H7 (cell line): Measurements from ENCODE around the gene HP1BP3. TPM values are rescaled to one million over a fixed set of nuclear protein-coding genes. Genes with fewer than 3 reads are reported as not detected.
"Not testable (repeated sequence)": the region's sequence is repeated elsewhere in the genome, so short reads cannot be mapped to it uniquely, and the experiment has no call there.

ENCODE experiments used
- DNase-seq: peaks from one replicate; pipeline ENCODE4 v3.0.0; 2012
- H3K27me3 ChIP-seq: 2 replicates; pipeline ENCODE4 v1.6.0; 2011; ENCODE audit warnings: mild to moderate bottlenecking, low read length; ENCODE audit not compliant: control insufficient read depth, insufficient read depth
- H3K36me3 ChIP-seq: replicated peaks from 2 replicates; pipeline ENCODE4 v1.5.1; 2011; ENCODE audit warnings: low read length; ENCODE audit not compliant: control insufficient read depth, insufficient read depth
- H3K4me3 ChIP-seq: 2 replicates; pipeline ENCODE4 v1.5.1; 2011; ENCODE audit warnings: low read depth, mild to moderate bottlenecking, control low read depth, low read length, moderate library complexity; ENCODE audit not compliant: insufficient read depth
- total RNA-seq: library from RNA; depleted of rRNA; stranded (reverse); fragments of >200 nt; shearing (Covaris generic); gene quantifications from 2 replicates; pipeline ENCODE4 v1.2.3, GENCODE V29; 2014

HP1BP3 gene
- total RNA-seq, 1 experiment from 2014 or later, result 119 TPM

DNA sequence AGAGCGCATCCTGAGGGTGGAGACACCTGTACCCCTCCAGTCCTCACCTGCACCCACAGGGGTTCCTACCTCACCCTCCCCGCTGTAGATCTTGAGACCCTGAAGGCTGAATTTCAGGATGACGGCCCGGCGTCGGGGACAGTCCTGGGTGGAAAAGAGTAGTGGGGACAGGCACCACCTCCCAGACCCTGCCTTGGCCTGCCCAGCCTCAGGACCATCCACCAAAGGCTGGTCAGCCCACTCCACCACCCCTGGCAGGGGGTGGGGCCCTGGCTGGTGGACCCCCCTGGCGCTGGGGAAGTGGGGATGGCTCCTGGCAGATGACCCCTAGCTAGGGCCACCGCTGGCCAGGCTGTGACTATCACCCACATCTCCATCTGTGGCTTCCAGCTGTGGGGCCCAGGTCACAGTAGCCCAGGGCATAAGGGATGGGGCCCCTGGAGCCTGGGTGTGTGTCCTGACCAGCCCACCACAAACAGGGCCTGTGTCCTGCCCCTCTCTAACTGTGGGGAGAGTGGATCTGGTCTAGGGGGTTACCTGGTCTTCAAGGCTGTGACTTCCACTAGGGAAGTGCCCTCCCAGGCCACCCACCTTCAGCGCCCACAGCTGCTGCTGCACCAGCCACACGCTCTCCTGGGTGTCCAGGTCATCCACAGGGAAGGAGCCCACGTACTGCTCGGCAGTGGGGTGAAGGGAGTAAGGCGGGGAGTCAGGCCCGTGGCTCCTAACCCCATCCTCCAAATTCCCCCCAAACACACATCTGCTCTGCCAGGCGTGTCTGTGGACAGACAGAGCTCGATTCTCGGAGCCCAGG, 60.0 kb downstream of the HP1BP3 start:
- no peaks in the 10 kb centered on the region for H3K36me3 ChIP-seq
- peaks cover 32% of the 10 kb centered on the region for H3K27me3 ChIP-seq
- H3K4me3 ChIP-seq, result no peak overlapping the region
- peak; percentile 30 for DNase-seq

DNA sequence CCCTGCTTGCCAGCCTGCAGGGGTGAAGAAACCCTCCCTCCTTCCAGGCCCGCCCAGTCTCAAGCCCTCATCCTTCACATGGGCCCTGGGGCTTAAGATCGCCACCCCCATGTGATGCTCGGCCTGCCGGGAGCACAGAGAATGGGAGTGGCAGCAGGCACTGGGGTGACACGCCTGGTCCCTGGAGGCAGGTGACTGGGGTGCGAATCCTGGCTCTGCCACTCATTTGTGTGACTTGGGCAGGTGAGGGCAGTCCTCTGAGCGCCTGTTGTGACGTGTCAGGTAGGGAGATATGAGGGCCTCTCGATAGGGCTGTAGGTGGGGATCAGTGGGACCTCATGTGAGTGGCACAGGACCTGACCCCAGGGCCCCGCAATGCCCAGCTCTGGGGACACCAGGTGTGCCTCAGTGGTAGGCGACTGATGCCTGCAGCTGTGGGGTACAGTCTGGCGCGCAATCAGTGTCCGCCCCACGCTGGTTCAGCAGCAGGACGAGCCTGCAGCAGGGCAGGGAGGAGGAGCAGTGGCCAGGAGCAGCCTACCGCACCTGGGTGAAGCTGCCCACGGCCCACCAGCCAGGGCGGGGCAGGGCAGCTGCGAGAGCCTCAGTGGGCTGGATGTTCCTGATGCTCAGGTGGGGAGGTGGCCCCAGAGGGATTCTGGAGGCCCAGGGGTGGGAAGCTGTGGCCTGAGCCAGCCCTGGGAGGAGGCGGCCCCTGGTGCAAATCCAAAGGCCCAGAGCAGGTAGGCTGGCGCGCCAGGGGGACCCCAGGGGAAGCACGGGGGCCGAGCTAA, 60.8 kb downstream of the HP1BP3 start:
- Histone ChIP-seq H3K27me3 (peaks cover 26% of the 10 kb centered on the region), H3K36me3 (no peaks in the 10 kb centered on the region), H3K4me3 (no peak overlapping the region)
- DNase-seq, result peak; percentile 46

DNA sequence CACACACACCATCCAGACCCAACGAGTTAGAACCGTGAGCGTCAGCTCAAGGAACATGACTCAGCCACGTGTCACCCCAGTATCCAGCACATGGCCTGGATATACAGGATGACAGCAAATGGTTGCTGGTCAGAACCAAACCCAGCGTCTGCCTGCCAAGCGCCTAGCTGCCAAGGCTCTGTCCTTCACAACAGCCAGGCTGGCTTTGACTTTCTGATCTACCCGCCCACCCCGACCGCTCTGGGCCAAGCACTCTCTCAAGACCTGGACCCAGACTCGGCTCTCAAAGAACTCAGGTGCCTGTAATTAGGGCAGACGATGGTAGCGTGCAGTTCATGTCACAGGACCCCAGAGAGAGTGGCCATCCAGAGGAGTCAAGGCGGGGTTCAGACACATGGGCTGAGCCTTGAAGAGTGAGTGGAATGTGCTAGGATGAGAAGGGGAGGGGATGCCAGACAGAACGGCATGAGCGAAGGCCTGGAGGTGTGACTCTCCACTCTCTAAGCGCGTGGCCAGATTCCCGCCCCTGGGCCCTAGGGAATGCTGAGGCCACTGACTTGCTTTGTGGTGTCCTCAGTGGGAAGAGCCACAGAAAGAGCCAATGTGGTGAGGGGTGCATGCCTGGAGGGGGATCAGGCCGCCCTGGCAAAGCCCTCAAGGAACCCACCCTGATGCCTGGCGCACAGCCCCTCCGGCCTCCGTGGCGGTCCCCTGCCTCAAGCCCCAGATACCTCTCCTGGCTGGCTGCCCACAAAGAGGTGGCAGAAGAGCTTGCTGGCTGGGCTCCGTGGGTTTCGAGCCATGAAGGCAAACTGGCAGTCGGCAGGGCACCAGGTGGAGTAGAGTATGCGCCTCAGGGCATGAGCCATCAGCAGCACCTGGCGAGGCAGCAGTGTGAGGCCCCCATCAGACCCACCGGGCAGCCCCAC, 61.7 kb downstream of the HP1BP3 start:
- DNase-seq, result peak; percentile 34
- no peak overlapping the region for H3K4me3 ChIP-seq
- H3K36me3 ChIP-seq, result no peaks in the 10 kb centered on the region
- peaks cover 17% of the 10 kb centered on the region for H3K27me3 ChIP-seq

DNA sequence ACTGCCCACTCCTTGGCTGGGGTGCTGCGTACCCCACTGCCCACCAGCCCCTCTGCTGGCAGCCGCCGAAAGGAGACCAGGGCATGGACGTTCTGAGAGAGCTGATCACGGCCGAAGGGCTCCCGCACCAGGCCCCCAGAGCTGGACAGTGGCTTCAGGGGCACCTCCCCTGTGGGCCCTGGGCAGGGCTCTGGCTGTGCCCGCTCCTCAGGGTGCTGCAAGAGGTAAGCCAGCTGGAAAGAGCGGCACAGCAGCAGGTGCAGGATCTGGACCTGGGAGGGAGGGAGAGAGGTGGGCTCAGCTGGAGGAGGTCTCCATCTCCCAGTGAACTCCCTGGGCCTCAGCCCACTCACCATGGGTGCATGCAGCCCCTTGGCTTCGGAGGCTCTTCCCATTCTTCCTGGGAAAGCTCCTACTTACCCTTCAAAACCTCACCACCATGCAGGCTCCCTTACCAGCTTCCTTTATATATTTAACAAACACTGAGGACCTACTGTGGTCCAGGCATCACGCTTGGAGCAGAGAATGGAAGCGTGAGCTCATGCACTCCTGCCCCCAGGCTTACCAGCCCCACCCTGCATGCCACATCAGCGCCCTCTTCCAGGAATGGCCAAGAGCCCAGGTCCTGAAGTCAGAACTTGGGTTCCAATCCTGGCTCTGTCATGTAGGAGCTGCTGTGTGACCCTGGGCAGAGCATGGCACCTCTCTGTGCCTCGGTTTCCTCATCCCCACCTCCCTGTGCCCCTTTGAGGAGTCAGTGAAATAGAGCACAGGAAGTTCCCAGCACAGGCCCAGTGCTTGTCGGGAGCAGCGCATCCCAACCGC, 62.5 kb downstream of the HP1BP3 start:
- Histone ChIP-seq H3K36me3 (no peaks in the 10 kb centered on the region), H3K4me3 (no peak overlapping the region), H3K27me3 (peaks cover 10% of the 10 kb centered on the region)
- no peak for DNase-seq

DNA sequence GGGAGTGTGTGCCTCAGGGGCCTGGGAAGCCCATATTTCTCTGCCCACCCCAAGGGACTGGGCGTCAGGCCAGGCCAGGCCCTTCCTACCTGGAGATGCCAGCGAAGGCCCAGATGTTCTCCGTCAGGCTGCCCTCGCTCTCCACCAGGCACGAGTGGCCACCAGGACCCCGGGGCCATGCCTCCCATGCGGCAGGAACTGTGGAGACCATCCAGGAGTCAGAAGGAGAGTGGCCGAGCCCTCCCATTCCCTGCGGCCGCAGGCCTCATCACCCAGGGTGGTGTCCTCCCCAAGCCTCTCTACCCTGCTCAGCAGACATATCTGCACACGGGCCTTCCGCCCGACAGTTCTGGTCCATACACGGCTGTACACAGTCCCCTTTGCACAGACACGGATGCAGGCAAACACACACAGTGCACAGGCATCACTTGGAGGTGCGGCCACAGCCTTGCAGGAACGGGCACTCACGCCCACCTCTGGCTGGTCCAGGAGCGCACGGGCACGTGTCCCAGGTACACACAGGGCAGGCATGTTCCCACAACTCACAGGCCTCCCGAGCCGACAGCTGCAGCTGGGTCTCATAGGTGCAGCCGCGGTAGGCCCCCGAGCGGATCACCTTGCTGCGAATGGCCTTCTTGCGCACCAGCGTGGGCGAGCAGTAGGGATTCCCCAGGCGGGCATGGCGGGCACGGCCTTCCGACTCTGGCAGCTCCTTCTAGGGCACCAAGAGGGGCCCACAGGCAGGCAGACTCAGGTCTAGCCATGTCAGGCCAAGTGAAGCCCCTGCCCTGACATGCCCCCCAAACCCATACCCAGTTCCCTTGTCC, 63.4 kb downstream of the HP1BP3 start:
- H3K27me3 ChIP-seq, result peaks cover 9% of the 10 kb centered on the region; the same call in 1 of the 2 replicates
- no peak overlapping the region for H3K4me3 ChIP-seq
- no peaks in the 10 kb centered on the region for H3K36me3 ChIP-seq
- peak; percentile 30 for DNase-seq

DNA sequence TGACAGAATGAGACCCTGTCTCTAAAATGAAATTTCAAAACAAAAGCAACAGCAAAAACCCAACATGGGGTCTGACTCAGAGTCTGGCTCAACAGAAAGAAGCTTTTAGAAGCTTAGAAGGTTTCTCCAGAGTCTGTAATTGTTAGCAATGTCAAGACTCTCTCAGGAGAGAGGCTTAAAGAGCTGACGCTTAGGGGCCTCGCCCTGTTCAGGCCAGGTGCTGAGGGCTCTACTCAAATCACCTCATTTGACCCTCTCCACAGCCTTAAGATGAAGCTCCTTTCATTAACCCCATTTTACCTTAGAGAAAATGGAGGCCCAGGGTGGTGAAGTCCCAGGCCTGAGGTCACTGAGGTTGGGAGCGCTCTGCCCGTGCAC, 64.0 kb downstream of the HP1BP3 start:
- H3K36me3 ChIP-seq, result no peaks in the 10 kb centered on the region
- peak; percentile 16 for DNase-seq
- H3K27me3 ChIP-seq, result peaks cover 14% of the 10 kb centered on the region
- H3K4me3 ChIP-seq, result no peak overlapping the region

DNA sequence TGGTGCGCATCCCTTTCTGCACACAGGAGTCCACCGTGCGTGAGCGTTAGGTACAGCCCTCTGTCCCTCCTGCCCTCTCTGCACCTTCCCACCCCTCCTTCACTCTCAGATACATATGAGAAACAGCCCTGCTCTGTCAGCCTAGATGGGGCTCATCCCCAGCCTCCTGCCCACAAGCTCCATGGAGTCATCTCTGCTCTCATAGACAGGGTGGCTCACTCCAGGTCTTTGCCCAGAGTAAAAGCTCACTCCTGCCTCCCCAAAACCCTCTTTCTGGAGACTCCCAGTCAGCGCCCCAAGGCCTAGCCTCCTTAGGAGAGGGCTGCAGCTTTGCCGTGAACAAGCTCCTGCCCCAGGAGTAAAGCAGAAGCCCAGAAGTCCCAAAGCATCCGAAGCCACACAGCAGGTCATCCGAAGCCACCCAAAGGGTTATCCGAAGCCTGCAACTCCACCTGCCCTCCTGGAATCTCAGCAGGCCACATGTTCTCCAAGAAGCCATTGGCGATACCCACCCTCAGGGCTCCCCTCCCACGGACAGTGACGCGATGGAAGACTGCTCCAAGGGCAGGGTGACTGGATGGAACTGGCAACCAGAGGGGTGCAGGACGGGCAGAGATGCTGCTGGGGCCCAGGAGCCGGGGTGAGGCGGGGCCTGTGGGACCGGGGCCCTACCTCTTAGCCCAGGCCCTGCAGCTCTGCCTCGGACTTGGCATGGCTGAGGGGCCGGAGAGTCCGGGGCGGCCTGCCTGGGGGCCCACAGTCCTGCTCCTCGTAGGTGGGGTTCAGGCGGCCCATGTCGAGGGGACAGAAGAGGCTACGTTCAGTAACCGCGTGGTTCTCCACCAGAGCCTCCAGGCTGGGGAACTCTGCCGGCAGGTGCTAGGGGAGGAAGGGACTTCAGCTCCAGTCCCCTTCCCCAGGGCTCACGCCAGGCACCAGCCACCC, 65.7 kb downstream of the HP1BP3 start:
- H3K4me3 ChIP-seq, result no peak overlapping the region
- peak; percentile 29 for DNase-seq
- peaks cover 26% of the 10 kb centered on the region for H3K27me3 ChIP-seq
- H3K36me3 ChIP-seq, result no peaks in the 10 kb centered on the region

DNA sequence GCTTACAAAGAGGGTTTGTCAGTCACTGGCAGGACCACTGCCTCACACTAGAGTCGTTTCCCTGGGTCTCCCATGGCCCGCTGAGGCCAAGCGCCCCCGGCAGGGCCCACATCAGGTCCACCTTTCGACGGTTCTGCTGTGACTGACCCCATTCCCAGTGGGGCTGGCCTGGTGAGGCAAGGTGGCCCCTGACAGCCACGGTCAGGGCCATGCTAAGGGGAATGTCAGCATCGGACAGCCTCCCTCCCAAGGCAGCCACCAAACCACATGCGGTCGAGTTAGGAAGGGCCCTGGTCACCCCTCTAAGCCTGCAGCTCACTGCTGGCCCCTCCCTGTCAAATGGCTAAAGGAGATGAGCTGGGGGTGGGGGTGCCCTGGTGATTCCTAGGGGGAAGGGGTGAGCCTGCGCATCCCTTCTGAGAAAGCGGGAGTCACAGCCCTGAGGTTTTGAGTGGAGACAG, 66.4 kb downstream of the HP1BP3 start:
- Histone ChIP-seq H3K36me3 (no peaks in the 10 kb centered on the region), H3K27me3 (peaks cover 26% of the 10 kb centered on the region)
- no peak for DNase-seq

DNA sequence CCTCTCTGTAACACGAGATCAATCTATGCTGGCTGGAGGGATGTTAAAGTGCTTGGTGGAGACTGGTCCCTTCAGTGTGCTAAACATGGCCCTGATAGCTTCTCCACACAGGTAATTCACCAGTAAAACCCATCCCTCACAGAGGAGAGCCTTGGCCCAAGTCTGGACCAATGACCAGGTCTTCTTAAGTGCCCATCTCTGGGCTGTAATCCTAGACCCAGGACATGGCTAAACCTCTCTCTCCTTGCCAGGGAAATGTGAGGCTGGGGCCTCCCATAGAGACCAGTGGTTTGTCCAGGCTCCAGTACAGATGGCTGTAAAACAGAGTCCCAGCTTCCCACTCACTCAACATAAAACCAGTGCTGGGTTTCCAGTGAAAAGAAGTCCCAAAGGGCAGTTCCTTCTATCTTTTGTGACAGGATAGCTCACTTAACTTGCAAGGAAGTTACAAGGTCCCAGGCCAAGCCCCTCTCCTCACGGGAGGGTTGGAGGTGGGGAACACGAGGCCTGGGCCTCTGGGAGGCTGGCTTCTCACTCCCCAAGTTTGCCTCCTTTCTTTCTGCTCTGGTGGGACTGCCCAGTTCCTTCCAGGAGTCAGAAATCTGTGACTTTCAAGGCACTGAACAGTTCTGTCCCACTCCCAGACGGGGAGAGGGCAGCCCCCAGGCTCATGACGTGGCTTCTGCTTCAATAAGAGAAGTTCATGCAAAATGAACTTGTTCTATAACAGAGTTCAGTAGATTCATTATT, 67.1 kb downstream of the HP1BP3 start:
- DNase-seq, result no peak
- Histone ChIP-seq H3K36me3 (no peaks in the 10 kb centered on the region), H3K4me3 (no peak overlapping the region), H3K27me3 (peaks cover 26% of the 10 kb centered on the region)

More for the DNA sequence above, 66.4 kb downstream of the HP1BP3 start:
- no peak overlapping the region for H3K4me3 ChIP-seq

DNA sequence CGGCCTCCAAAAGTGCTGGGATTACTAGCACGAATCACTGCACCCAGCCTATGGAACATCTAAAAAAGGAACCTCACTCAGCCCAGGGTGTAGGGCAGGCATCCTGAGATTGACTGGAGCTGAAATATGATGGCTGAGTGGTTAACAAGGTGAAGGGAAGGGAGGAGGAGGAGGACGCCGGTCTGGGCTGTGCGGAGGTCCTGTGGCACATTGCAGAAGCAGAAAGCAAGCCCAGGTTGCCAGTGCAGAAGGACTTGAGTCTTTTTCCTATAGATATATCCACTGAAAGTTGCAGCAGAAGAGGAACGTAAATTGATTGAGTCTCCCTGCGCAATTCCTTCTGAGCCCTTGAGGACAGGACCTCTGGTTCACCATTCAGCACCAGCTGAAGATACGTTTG, 67.8 kb downstream of the HP1BP3 start:
- no peak for DNase-seq
- Histone ChIP-seq H3K36me3 (no peaks in the 10 kb centered on the region), H3K27me3 (peaks cover 26% of the 10 kb centered on the region), H3K4me3 (no peak overlapping the region)

DNA sequence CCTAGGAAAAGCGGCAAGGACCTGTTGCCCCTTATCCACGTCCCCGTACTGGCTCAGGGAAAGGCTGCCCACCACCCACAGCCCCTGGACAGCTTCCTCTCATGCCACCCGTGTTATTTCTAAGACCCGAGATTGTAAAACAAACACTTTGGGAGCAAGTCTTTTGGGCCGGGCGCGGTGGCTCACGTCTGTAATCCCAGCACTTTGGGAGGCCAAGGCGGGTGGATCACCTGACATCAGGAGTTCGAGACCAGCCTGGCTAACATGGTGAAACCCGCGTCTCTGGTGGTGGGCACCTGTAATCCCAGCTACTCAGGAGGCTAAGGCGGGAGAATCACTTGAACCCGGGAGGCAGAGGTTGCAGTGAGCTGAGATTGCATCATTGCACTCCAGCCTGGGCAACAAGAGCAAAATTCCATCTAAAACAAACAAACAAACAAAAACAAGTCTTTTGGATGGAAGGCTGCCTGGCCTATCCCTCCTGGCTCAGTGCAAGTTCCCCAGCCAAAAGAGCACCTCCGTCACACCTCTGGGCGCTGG, 68.7 kb downstream of the HP1BP3 start:
- not testable (repeated sequence) for DNase-seq

More for the DNA sequence above, 68.7 kb downstream of the HP1BP3 start:
- Histone ChIP-seq H3K27me3 (peaks cover 26% of the 10 kb centered on the region), H3K4me3 (peak overlapping the region; percentile 61)
- not testable (repeated sequence) for H3K36me3 ChIP-seq
